ENCODE results near the gene FXYD6.

Gene FXYD6

GRCh38 chr11:117913736-117914397 is 37.4 kb upstream of the FXYD6 start:
- Histone ChIP-seq H2AFZ (ENCODE audit: low read depth) (no peak overlapping the region), H3K4me3 (IDR thresholded peaks at IDR 0.05; ENCODE audit: insufficient read depth, low read depth, low read length) (no peak overlapping the region), H3K79me2 (ENCODE audit: insufficient read depth, low read depth) (no peaks in the 10 kb centered on the region), H3K27ac (no peak overlapping the region), H3K4me1 (ENCODE audit: low read depth, poor library complexity, severe bottlenecking) (no peaks in the 10 kb centered on the region), H3K9ac (no peak overlapping the region), H3K27me3 (ENCODE audit: insufficient read depth, low read depth) (no peaks in the 10 kb centered on the region), H4K20me1 (ENCODE audit: insufficient read depth) (no peaks in the 10 kb centered on the region), H3K36me3 (ENCODE audit: insufficient read depth) (no peaks in the 10 kb centered on the region), H3K4me2 (no peak overlapping the region)
- TF ChIP-seq CTCF (conservative IDR thresholded peaks at IDR 0.05; ENCODE audit: low read depth, low read length) = no peak

GRCh38 chr11:117912497-117912896 is 36.0 kb upstream of the FXYD6 start:
- no peak overlapping the region for H3K4me2 ChIP-seq
- H2AFZ ChIP-seq (ENCODE audit: low read depth) = no peak overlapping the region
- H3K79me2 ChIP-seq (ENCODE audit: insufficient read depth, low read depth) = no peaks in the 10 kb centered on the region
- H3K4me3 ChIP-seq (IDR thresholded peaks at IDR 0.05; ENCODE audit: insufficient read depth, low read depth, low read length) = no peak overlapping the region
- no peaks in the 10 kb centered on the region for H3K27me3 ChIP-seq (ENCODE audit: insufficient read depth, low read depth)
- peaks cover 7% of the 10 kb centered on the region for H3K4me1 ChIP-seq (ENCODE audit: low read depth, poor library complexity, severe bottlenecking)
- H4K20me1 ChIP-seq (ENCODE audit: insufficient read depth) = no peaks in the 10 kb centered on the region
- no peak overlapping the region for H3K9ac ChIP-seq
- TF ChIP-seq CTCF (conservative IDR thresholded peaks at IDR 0.05; ENCODE audit: low read depth, low read length) = no peak
- H3K27ac ChIP-seq = no peak overlapping the region
- H3K36me3 ChIP-seq (ENCODE audit: insufficient read depth) = no peaks in the 10 kb centered on the region

- H3K9ac ChIP-seq = no peak overlapping the region
- no peaks in the 10 kb centered on the region for H3K36me3 ChIP-seq (ENCODE audit: insufficient read depth)
- no peak overlapping the region for H2AFZ ChIP-seq (ENCODE audit: low read depth)
- H3K27me3 ChIP-seq (ENCODE audit: insufficient read depth, low read depth) = no peaks in the 10 kb centered on the region
- no peak for TF ChIP-seq CTCF (conservative IDR thresholded peaks at IDR 0.05; ENCODE audit: low read depth, low read length)
- no peak overlapping the region for H3K4me3 ChIP-seq (IDR thresholded peaks at IDR 0.05; ENCODE audit: insufficient read depth, low read depth, low read length)
- no peaks in the 10 kb centered on the region for H4K20me1 ChIP-seq (ENCODE audit: insufficient read depth)
- no peaks in the 10 kb centered on the region for H3K79me2 ChIP-seq (ENCODE audit: insufficient read depth, low read depth)
- H3K4me1 ChIP-seq (ENCODE audit: low read depth, poor library complexity, severe bottlenecking) = peaks cover 8% of the 10 kb centered on the region
- H3K27ac ChIP-seq = no peak overlapping the region
- no peak overlapping the region for H3K4me2 ChIP-seq
These were observed 35.2 kb upstream of the FXYD6 start for GRCh38 chr11:117911694-117912093.

GRCh38 chr11:117910941-117911655 is 34.6 kb upstream of the FXYD6 start:
- no peak for TF ChIP-seq CTCF (conservative IDR thresholded peaks at IDR 0.05; ENCODE audit: low read depth, low read length)
- Histone ChIP-seq H2AFZ (ENCODE audit: low read depth) (no peak overlapping the region), H3K36me3 (ENCODE audit: insufficient read depth) (no peaks in the 10 kb centered on the region), H4K20me1 (ENCODE audit: insufficient read depth) (no peaks in the 10 kb centered on the region), H3K79me2 (ENCODE audit: insufficient read depth, low read depth) (no peaks in the 10 kb centered on the region), H3K4me3 (IDR thresholded peaks at IDR 0.05; ENCODE audit: insufficient read depth, low read depth, low read length) (no peak overlapping the region), H3K27me3 (ENCODE audit: insufficient read depth, low read depth) (no peaks in the 10 kb centered on the region), H3K9ac (no peak overlapping the region), H3K4me1 (ENCODE audit: low read depth, poor library complexity, severe bottlenecking) (peaks cover 8% of the 10 kb centered on the region), H3K27ac (no peak overlapping the region), H3K4me2 (no peak overlapping the region)

Measured in KMS-11 (cell line).